Hepatocyte (in vitro differentiated cells): ENCODE measurements around the gene ANKRD13A. TPM values are rescaled to one million over a fixed set of nuclear protein-coding genes. Genes with fewer than 3 reads are reported as not detected.

Experiments used
- DNase-seq: peaks from one replicate; pipeline ENCODE4 v3.0.0-alpha.2; 2016; ENCODE audit warnings: low spot score
- H2AFZ ChIP-seq: fragments of 200-600 bp; sonication (generic); 2 replicates; pipeline ENCODE4 v1.6.0; 2016; ENCODE audit warnings: antibody characterized with exemption, mild to moderate bottlenecking
- H3K27ac ChIP-seq: fragments of 200-600 bp; sonication (generic); 2 replicates; pipeline ENCODE4 v1.5.1; 2016; ENCODE audit warnings: mild to moderate bottlenecking
- H3K27me3 ChIP-seq: fragments of 200-600 bp; sonication (generic); 2 replicates; pipeline ENCODE4 v1.6.1; 2016
- H3K36me3 ChIP-seq: fragments of 200-600 bp; sonication (generic); replicated peaks from 2 replicates; pipeline ENCODE4 v1.5.1; 2016; ENCODE audit warnings: low read depth; ENCODE audit not compliant: insufficient read depth
- H3K4me1 ChIP-seq: fragments of 200-600 bp; sonication (generic); 2 replicates; pipeline ENCODE4 v1.5.1; 2016; ENCODE audit warnings: mild to moderate bottlenecking, moderate library complexity; ENCODE audit not compliant: insufficient read depth
- H3K4me2 ChIP-seq: fragments of 200-600 bp; sonication (generic); 2 replicates; pipeline ENCODE4 v1.6.0; 2016
- H3K4me3 ChIP-seq: fragments of 200-600 bp; sonication (generic); 2 replicates; pipeline ENCODE4 v1.5.1; 2016; ENCODE audit warnings: mild to moderate bottlenecking
- H3K79me2 ChIP-seq: fragments of 200-600 bp; sonication (generic); 2 replicates; pipeline ENCODE4 v1.6.0; 2017; ENCODE audit warnings: mild to moderate bottlenecking
- H3K9me2 ChIP-seq: fragments of 200-600 bp; sonication (generic); replicated peaks from 2 replicates; pipeline ENCODE4 v1.6.0; 2017; ENCODE audit warnings: mild to moderate bottlenecking; ENCODE audit not compliant: insufficient read depth
- H3K9me3 ChIP-seq: fragments of 200-600 bp; sonication (generic); 2 replicates; pipeline ENCODE4 v1.5.1; 2016; ENCODE audit warnings: low read depth, mild to moderate bottlenecking
- H4K20me1 ChIP-seq: fragments of 200-600 bp; sonication (generic); 2 replicates; pipeline ENCODE4 v1.6.0; 2016; ENCODE audit warnings: mild to moderate bottlenecking; ENCODE audit not compliant: insufficient read depth, poor library complexity, severe bottlenecking
- EZH2 ChIP-seq: fragments of 200-600 bp; sonication (generic); IDR thresholded peaks from 2 replicates; pipeline ENCODE4 v1.6.1; 2016; ENCODE audit warnings: antibody characterized with exemption, mild to moderate bottlenecking, borderline replicate concordance
- EZH2phosphoT487 ChIP-seq: fragments of 200-600 bp; sonication (generic); IDR thresholded peaks from one replicate; pipeline ENCODE4 v1.6.1; 2018; ENCODE audit warnings: antibody characterized with exemption, mild to moderate bottlenecking, low read depth, moderate library complexity; ENCODE audit not compliant: unreplicated experiment, severe bottlenecking
- WGBS: methylation state at CpG from one replicate; pipeline ENCODE4 v1.1.6; 2016; ENCODE audit warnings: low lambda C conversion rate; ENCODE audit errors: missing lambda C conversion rate; 5-methylcytosine and 5-hydroxymethylcytosine counted together
- polyA plus RNA-seq: library from polyadenylated mRNA; unstranded; fragments of >200 nt; fragmentation: Nextera tagmentation; extraction: Ambion mirVana; gene quantifications from 2 replicates; pipeline ENCODE4 v1.2.1, GENCODE V29; 2016
- total RNA-seq: library from RNA; depleted of rRNA; stranded (reverse); fragments of >200 nt; gene quantifications from 2 replicates; pipeline ENCODE4 v1.2.3, GENCODE V29; 2014
- TF ChIP-seq, protein P1 (sequence below): fragments of 200-600 bp; sonication (generic); IDR thresholded peaks from 2 replicates; pipeline ENCODE4 v1.5.1; 2016; ENCODE audit warnings: antibody characterized with exemption, mild to moderate bottlenecking; ENCODE audit not compliant: poor library complexity

The ANKRD13A gene
- total and polyA plus RNA-seq, 2 experiments from 2014 or later: 13.2 to 55.3 TPM

DNA sequence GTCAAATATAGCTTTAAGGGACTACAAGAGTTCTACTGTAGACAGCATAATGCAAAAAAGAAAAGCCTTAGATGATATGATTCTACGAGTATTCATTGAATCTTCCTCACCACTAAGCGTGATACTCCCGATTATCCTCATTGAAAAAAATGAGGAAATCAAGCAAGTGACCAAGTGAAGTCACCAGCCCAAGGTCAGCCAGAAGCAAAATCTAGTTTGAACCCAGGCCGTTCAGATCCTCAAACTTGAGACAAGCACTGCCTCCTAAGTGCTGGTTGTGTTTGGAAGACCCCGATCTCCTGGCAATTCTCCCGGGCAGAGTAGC, 3.9 kb upstream of the ANKRD13A start:
- no peak for DNase-seq
- H3K9me3 ChIP-seq: no peaks in the 10 kb centered on the region
- no peaks in the 10 kb centered on the region for H3K9me2 ChIP-seq
- no peaks in the 10 kb centered on the region for H3K27me3 ChIP-seq
- H3K4me1 ChIP-seq: peaks cover 21% of the 10 kb centered on the region
- 19% methylated on average over 6 of the region's 6 CpGs for WGBS
- H3K27ac ChIP-seq: peak overlapping the region; percentile 46
- H3K36me3 ChIP-seq: no peaks in the 10 kb centered on the region
- peaks cover 51% of the 10 kb centered on the region for H3K79me2 ChIP-seq
- TF ChIP-seq EZH2phosphoT487: no peak
- TF ChIP-seq, protein P1, sequence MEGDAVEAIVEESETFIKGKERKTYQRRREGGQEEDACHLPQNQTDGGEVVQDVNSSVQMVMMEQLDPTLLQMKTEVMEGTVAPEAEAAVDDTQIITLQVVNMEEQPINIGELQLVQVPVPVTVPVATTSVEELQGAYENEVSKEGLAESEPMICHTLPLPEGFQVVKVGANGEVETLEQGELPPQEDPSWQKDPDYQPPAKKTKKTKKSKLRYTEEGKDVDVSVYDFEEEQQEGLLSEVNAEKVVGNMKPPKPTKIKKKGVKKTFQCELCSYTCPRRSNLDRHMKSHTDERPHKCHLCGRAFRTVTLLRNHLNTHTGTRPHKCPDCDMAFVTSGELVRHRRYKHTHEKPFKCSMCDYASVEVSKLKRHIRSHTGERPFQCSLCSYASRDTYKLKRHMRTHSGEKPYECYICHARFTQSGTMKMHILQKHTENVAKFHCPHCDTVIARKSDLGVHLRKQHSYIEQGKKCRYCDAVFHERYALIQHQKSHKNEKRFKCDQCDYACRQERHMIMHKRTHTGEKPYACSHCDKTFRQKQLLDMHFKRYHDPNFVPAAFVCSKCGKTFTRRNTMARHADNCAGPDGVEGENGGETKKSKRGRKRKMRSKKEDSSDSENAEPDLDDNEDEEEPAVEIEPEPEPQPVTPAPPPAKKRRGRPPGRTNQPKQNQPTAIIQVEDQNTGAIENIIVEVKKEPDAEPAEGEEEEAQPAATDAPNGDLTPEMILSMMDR: no peak
- no peak for TF ChIP-seq EZH2
- peak overlapping the region; percentile 92 for H3K4me2 ChIP-seq
- peak overlapping the region; percentile 82 for H3K4me3 ChIP-seq
- H2AFZ ChIP-seq: peak overlapping the region; percentile 59
- peaks cover 8% of the 10 kb centered on the region for H4K20me1 ChIP-seq

- Histone ChIP-seq H3K79me2 (peaks cover 55% of the 10 kb centered on the region), H4K20me1 (peaks cover 8% of the 10 kb centered on the region), H2AFZ (peak within 1 kb of the TSS; percentile 59), H3K4me3 (peak within 1 kb of the TSS; percentile 82), H3K9me2 (no peaks in the 10 kb centered on the region), H3K4me1 (peaks cover 23% of the 10 kb centered on the region), H3K27me3 (no peaks in the 10 kb centered on the region), H3K9me3 (no peaks in the 10 kb centered on the region), H3K36me3 (no peaks in the 10 kb centered on the region), H3K27ac (peak within 1 kb of the TSS; percentile 46), H3K4me2 (peak within 1 kb of the TSS; percentile 92)
- under 1% methylated on average over 38 of the region's 65 CpGs for WGBS
- DNase-seq: peak; percentile 96
- TF ChIP-seq EZH2: no peak
- TF ChIP-seq EZH2phosphoT487: no peak
These were observed 3.3 kb upstream of the ANKRD13A start, which contains the start of gene GIT2 for GRCh38 chr12:109995686-109996482. Gene GIT2 (minus strand): TSS chr12:109996368. CDS start chr12:109996224, 144 bp downstream.

- peak overlapping the region; percentile 92 for H3K4me2 ChIP-seq
- peaks cover 23% of the 10 kb centered on the region for H3K4me1 ChIP-seq
- no peaks in the 10 kb centered on the region for H3K36me3 ChIP-seq
- no peak for TF ChIP-seq EZH2phosphoT487
- TF ChIP-seq EZH2: no peak
- TF ChIP-seq, protein P1: no peak
- H3K9me3 ChIP-seq: no peaks in the 10 kb centered on the region
- no peaks in the 10 kb centered on the region for H3K9me2 ChIP-seq
- H3K4me3 ChIP-seq: no peak overlapping the region
- peaks cover 8% of the 10 kb centered on the region for H4K20me1 ChIP-seq
- peaks cover 61% of the 10 kb centered on the region for H3K79me2 ChIP-seq
- H3K27ac ChIP-seq: no peak overlapping the region
- 53% methylated on average over 2 of the region's 2 CpGs for WGBS
- H2AFZ ChIP-seq: peak overlapping the region; percentile 59
- DNase-seq: no peak
- H3K27me3 ChIP-seq: no peaks in the 10 kb centered on the region
These were observed 2.8 kb upstream of the ANKRD13A start for GRCh38 chr12:109996483-109996853.

DNA sequence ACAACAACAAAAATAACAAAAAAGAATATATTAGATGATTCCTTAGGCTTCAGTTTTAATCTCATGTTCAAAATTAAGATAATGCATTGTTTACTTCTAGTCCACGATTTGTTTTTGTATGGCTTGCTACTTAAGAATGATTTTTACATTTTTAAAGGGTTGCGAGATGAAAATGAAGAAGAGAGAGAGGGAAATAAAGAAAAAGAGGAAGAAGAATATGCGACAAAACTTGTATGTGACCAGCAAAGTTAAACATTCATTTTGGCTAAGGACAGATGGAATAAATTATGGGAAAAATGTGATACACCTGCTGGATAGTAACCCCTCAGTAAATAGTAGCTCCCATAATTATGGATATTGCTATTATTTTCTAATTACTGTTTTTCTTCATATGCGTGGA, 1.8 kb upstream of the ANKRD13A start:
- Histone ChIP-seq H3K4me1 (peaks cover 23% of the 10 kb centered on the region), H3K36me3 (no peaks in the 10 kb centered on the region), H3K9me3 (no peaks in the 10 kb centered on the region), H3K79me2 (peaks cover 61% of the 10 kb centered on the region), H3K4me3 (no peak overlapping the region), H4K20me1 (peaks cover 8% of the 10 kb centered on the region), H3K27ac (no peak overlapping the region), H2AFZ (no peak overlapping the region), H3K4me2 (no peak overlapping the region), H3K9me2 (no peaks in the 10 kb centered on the region), H3K27me3 (no peaks in the 10 kb centered on the region)
- TF ChIP-seq, protein P1: no peak
- TF ChIP-seq EZH2phosphoT487: no peak
- DNase-seq: no peak
- WGBS: 96% methylated on average over 4 of the region's 4 CpGs
